Activated CD4-positive, alpha-beta T cell treated with anti-CD3 and anti-CD28 coated beads, Interleukin-2, amount 50 U/mL, for 16 hours (primary cell): ENCODE data around the gene FCRL3.

Experiments used
- DNase-seq: peaks from one replicate; pipeline ENCODE4 v3.0.0-alpha.2; 2020

The FCRL3 gene

GRCh38 chr1:157682710-157683437 lies 17.7 kb downstream of the FCRL3 start:
- no peak for DNase-seq

- DNase-seq, result no peak
These were observed 21.8 kb downstream of the FCRL3 start for GRCh38 chr1:157678721-157679120.

DNA sequence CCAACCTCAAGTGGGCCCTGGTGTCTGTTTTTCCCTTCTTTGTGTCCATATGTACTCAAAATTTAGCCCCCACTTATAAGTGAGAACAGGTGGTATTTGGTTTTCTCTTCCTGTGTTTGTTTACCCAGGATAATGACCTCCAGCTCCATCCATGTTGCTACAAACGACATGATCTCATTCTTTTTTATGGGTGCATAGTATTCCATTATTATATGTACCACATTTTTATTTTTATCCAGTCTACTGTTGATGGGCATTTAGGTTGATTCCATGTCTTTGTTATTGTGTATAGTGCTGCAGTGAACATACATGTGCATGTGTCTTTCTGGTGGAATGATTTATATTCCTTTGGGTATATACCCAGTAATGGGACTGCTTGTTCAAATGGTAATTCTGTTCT lies 27.6 kb downstream of the FCRL3 start:
- no peak for DNase-seq

GRCh38 chr1:157671895-157672294 lies 28.7 kb downstream of the FCRL3 start:
- DNase-seq, result no peak

- DNase-seq, result no peak
These were observed 40.9 kb downstream of the FCRL3 start for GRCh38 chr1:157659576-157660247.

DNA sequence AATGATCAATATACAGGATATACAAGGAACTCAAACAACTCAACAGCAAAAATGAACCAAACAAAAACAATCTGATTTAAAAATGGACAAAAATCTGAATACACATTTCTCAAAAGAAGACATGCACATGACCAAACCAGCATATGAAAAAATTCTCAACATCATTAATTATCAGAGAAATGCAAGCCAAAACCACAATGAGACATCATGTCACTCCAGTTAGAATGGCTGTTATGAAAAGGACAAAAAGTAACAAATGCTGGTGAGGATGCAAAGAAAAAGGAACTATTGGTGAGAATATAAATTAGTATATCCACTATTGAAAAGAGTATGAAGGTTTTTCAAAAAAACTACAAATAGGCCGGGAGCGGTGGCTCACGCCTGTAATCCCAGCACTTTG lies 42.0 kb downstream of the FCRL3 start:
- no peak for DNase-seq

DNA sequence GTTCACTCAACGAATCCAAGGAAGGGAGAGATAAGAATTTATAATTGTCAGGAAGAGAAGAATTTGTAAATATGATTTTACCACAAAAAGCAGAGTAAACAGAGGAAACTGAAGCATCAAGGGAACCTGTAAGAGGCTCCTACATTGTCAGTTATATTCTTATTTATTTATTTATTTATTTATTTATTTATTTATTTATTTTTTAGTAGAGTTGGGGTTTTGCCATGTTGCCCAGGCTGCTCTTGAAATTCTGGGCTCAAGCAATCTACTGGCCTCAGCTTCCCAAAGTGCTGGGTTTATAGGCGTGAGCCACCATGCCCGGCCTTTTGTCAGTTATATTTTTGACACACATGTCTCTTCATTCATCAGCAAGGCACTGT lies 47.1 kb downstream of the FCRL3 start:
- DNase-seq, result no peak

DNA sequence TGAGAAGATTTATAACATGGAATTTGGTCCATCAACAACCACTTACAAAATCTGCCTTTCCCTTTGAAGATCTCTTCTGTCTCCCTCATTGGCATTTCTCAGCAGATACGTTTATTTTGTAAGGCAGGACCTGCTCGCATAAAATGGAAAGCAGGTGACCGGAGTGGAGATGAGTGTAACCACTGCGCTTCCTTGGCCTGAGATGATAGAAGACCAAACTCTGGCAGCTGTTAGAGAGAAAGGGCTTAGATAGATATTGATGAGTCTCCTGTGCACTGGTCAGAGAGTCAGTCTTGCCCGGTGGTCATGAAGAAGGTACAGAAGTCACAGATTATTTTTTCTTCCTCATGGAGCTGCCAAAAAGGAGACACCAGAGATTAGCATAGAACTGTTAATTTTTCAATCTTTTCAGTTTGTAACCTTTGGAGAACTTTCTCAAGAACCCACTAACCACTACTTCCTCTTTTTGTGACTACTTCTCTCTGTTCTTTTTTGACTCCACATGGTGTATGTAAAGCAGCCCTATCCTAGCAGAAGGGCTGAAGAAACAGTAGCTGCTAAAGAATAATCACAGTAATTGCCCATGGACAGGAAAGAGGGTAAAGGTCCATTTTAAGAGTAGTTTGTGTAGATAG lies 47.6 kb downstream of the FCRL3 start:
- peak; percentile 3 for DNase-seq

- no peak for DNase-seq
These were observed 52.3 kb downstream of the FCRL3 start for GRCh38 chr1:157648317-157648716.

GRCh38 chr1:157646144-157646543 lies 54.4 kb downstream of the FCRL3 start:
- DNase-seq, result no peak

GRCh38 chr1:157641177-157641576 lies 59.4 kb downstream of the FCRL3 start:
- DNase-seq, result no peak

DNA sequence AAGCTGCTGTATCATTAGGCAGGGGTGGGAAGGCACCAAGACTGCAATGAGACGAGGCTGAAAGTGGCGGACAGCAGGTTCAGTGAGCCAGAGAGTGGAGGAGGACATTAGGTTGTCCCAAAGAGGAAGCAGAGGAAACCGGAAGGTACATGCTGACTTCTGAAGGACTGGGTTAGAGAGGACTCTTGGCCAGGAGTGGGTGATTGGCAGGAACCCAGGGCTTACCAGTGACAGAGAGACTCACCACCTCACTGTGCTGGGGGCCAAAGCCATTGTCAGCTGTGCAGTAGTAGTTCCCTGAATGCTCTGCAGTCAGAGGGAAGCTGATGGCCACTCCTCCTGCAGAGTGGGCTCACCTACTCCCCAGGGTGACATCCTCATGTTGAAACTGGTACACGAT lies 60.8 kb downstream of the FCRL3 start:
- DNase-seq, result no peak

GRCh38 chr1:157628773-157629172 lies 71.8 kb downstream of the FCRL3 start:
- no peak for DNase-seq
